GM19397 (cell line): ENCODE measurements around the gene TLE4.

Experiments used
- ATAC-seq: cut with Tn5 transposase; IDR thresholded peaks from one replicate; pipeline ENCODE4 v1.9.1; 2021; ENCODE audit warnings: mild to moderate bottlenecking, moderate library complexity; ENCODE audit not compliant: unreplicated experiment

The TLE4 gene

GRCh38 chr9:79765466-79765865 lies 193.7 kb downstream of the TLE4 start:
- ATAC-seq = no peak

- no peak for ATAC-seq
Observed at GRCh38 chr9:79766091-79766490, 194.3 kb downstream of the TLE4 start.

GRCh38 chr9:79768194-79768593 lies 196.4 kb downstream of the TLE4 start:
- ATAC-seq = no peak

- no peak for ATAC-seq
Observed at GRCh38 chr9:79769476-79770275, 197.9 kb downstream of the TLE4 start.

- no peak for ATAC-seq
Observed at GRCh38 chr9:79774356-79774755, 202.6 kb downstream of the TLE4 start.
